GM23338 (cell line): ENCODE measurements around the gene IL11. TPM values are rescaled to one million over a fixed set of nuclear protein-coding genes. Genes with fewer than 3 reads are reported as not detected.
A peak's percentile ranks its signal among the peaks of the same experiment; 100 is the strongest.

Experiments
- ATAC-seq: fragments of 200-7000 bp; cut with Tn5 transposase; 3 replicates; pipeline ENCODE4 v1.9.1; 2020
- DNase-seq: peaks from one replicate; pipeline ENCODE4 v3.0.0-alpha.2; 2015; ENCODE audit warnings: low spot score
- H2AFZ ChIP-seq: fragments of 200-600 bp; sonication (generic); 2 replicates; pipeline ENCODE4 v1.8.0; 2016; ENCODE audit warnings: antibody characterized with exemption, mild to moderate bottlenecking, moderate library complexity
- H3F3A ChIP-seq: fragments of 200-600 bp; sonication (generic); replicated peaks from 2 replicates; pipeline ENCODE4 v1.8.0; 2017; ENCODE audit warnings: antibody characterized with exemption, mixed run types, low read depth
- H3K27ac ChIP-seq: fragments of 200-600 bp; sonication (generic); 2 replicates; pipeline ENCODE4 v1.6.1; 2016; ENCODE audit warnings: low read depth
- H3K27me3 ChIP-seq: fragments of 200-600 bp; sonication (generic); 2 replicates; pipeline ENCODE4 v1.8.0; 2016; ENCODE audit warnings: mild to moderate bottlenecking, mixed run types, moderate library complexity; ENCODE audit not compliant: insufficient read depth
- H3K36me3 ChIP-seq: fragments of 200-600 bp; sonication (generic); 2 replicates; pipeline ENCODE4 v1.8.0; 2016; ENCODE audit warnings: mild to moderate bottlenecking; ENCODE audit not compliant: insufficient read depth
- H3K4me1 ChIP-seq: fragments of 200-600 bp; sonication (generic); 2 replicates; pipeline ENCODE4 v1.8.0; 2016; ENCODE audit warnings: mild to moderate bottlenecking, moderate library complexity; ENCODE audit not compliant: insufficient read depth
- H3K4me2 ChIP-seq: fragments of 200-600 bp; sonication (generic); 2 replicates; pipeline ENCODE4 v1.7.1; 2017; ENCODE audit warnings: mixed run types
- H3K4me3 ChIP-seq: fragments of 200-600 bp; sonication (generic); 2 replicates; pipeline ENCODE4 v1.6.1; 2016; ENCODE audit warnings: mixed run types
- H3K79me2 ChIP-seq: fragments of 200-600 bp; sonication (generic); replicated peaks from 2 replicates; pipeline ENCODE4 v1.8.0; 2017; ENCODE audit warnings: mild to moderate bottlenecking; ENCODE audit not compliant: insufficient read depth
- H3K9me2 ChIP-seq: fragments of 200-600 bp; sonication (generic); 2 replicates; pipeline ENCODE4 v1.8.0; 2017; ENCODE audit not compliant: insufficient read depth
- H4K20me1 ChIP-seq: fragments of 200-600 bp; sonication (generic); replicated peaks from 2 replicates; pipeline ENCODE4 v1.8.0; 2017; ENCODE audit warnings: mild to moderate bottlenecking; ENCODE audit not compliant: insufficient read depth
- H3K27ac Mint-ChIP-seq: 2 replicates; pipeline ENCODE4 v1.8.0; 2020; ENCODE audit warnings: inconsistent platforms, mild to moderate bottlenecking, moderate library complexity, mixed read lengths
- H3K27me3 Mint-ChIP-seq: 3 replicates; pipeline ENCODE4 v1.8.0; 2022; ENCODE audit warnings: low read depth, mild to moderate bottlenecking, moderate library complexity, mixed read lengths, inconsistent platforms; ENCODE audit not compliant: insufficient read depth, poor library complexity
- H3K36me3 Mint-ChIP-seq: 3 replicates; pipeline ENCODE4 v1.8.0; 2021; ENCODE audit warnings: low read depth, mild to moderate bottlenecking, inconsistent platforms, moderate library complexity, mixed read lengths
- H3K4me1 Mint-ChIP-seq: 3 replicates; pipeline ENCODE4 v1.8.0; 2020; ENCODE audit warnings: mild to moderate bottlenecking, inconsistent platforms, mixed read lengths
- H3K4me3 Mint-ChIP-seq: 3 replicates; pipeline ENCODE4 v1.8.0; 2021; ENCODE audit warnings: moderate library complexity, mild to moderate bottlenecking, inconsistent platforms, mixed read lengths
- H3K9me3 Mint-ChIP-seq: 3 replicates; pipeline ENCODE4 v1.8.0; 2020; ENCODE audit warnings: moderate library complexity, mild to moderate bottlenecking, inconsistent platforms, mixed read lengths
- CREB1 ChIP-seq: fragments of 250-450 bp; sonication (Bioruptor Pico); IDR thresholded peaks from 2 replicates; pipeline ENCODE4 v1.5.0; 2020; ENCODE audit warnings: low read depth, mild to moderate bottlenecking, moderate library complexity
- ETS1 ChIP-seq: IDR thresholded peaks from 2 replicates; pipeline ENCODE4 v1.6.1; 2016; ENCODE audit warnings: antibody characterized with exemption
- EZH2 ChIP-seq: fragments of 200-600 bp; sonication (generic); IDR thresholded peaks from one replicate; pipeline ENCODE4 v1.8.0; 2017; ENCODE audit warnings: antibody characterized with exemption, mild to moderate bottlenecking, low read depth; ENCODE audit not compliant: unreplicated experiment
- POLR2AphosphoS5 ChIP-seq: IDR thresholded peaks from 2 replicates; pipeline ENCODE4 v1.6.1; 2016; ENCODE audit warnings: antibody characterized with exemption, low read depth
- ZNF114 ChIP-seq: fragments of 250-450 bp; sonication (Bioruptor Pico); IDR thresholded peaks from 2 replicates; pipeline ENCODE4 v1.5.0; 2020; ENCODE audit warnings: mild to moderate bottlenecking, moderate library complexity
- polyA plus RNA-seq: library from polyadenylated mRNA; unstranded; fragments of >200 nt; fragmentation: Nextera tagmentation; extraction: Ambion mirVana; gene quantifications from 2 replicates; pipeline ENCODE4 v1.2.1, GENCODE V29; 2016
- total RNA-seq: library from RNA; depleted of rRNA; stranded (reverse); fragments of >200 nt; shearing (Covaris generic); gene quantifications from 2 replicates; pipeline ENCODE4 v1.2.3, GENCODE V29; 2014
- TF ChIP-seq, protein P1 (sequence below): IDR thresholded peaks from one replicate; pipeline ENCODE4 v1.6.1; 2018; ENCODE audit warnings: antibody characterized with exemption; ENCODE audit not compliant: unreplicated experiment

The IL11 gene
- total and polyA plus RNA-seq, 2 experiments from 2014 or later = 0.58 to 2.2 TPM

DNA sequence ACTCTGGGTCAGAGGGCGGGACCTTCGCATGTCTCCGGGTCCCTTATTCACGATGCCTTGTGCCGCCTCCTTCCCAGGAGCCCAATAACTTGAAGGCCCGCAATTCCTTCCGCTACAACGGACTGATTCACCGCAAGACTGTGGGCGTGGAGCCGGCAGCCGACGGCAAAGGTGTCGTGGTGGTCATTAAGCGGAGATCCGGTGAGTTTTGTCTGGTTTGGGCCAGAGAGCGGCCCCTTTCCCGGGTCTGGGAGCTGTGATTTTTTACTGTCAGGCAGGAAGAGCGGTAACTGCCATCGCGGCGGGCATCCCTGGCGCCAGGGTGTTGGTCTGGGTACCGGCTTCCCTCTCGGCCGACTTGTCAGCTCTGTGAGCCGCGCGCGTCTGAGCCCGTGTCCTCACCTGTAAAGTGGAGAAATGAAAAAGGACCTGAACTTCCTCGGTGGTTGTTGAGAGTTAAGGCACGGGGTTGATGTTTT, 16.3 kb upstream of the IL11 start:
- TF ChIP-seq ZNF114 = no peak
- no peak for TF ChIP-seq CREB1 (CRISPR knock-in tag)
- TF ChIP-seq ETS1 = no peak
- TF ChIP-seq POLR2AphosphoS5 = no peak
- H3K9me2 ChIP-seq = no peaks in the 10 kb centered on the region
- Mint-ChIP-seq H3K4me1 (peaks cover 57% of the 10 kb centered on the region), H3K4me3 (peak overlapping the region; percentile 99), H3K27ac (peak overlapping the region; percentile 98), H3K36me3 (peaks cover 57% of the 10 kb centered on the region), H3K9me3 (peaks cover 5% of the 10 kb centered on the region), H3K27me3 (peaks cover 54% of the 10 kb centered on the region)
- H3F3A ChIP-seq = peaks cover 63% of the 10 kb centered on the region
- H3K27me3 ChIP-seq = peaks cover 12% of the 10 kb centered on the region
- peak overlapping the region; percentile 97 for H3K4me2 ChIP-seq
- DNase-seq (no peak), ATAC-seq (no peak)
- H4K20me1 ChIP-seq = peaks cover 46% of the 10 kb centered on the region
- no peak overlapping the region for H2AFZ ChIP-seq
- peaks cover 11% of the 10 kb centered on the region; the same call in 1 of the 2 replicates for H3K36me3 ChIP-seq
- H3K79me2 ChIP-seq = peaks cover 33% of the 10 kb centered on the region
- H3K4me3 ChIP-seq = peak overlapping the region; percentile 99
- H3K4me1 ChIP-seq = peaks cover 57% of the 10 kb centered on the region
- H3K27ac ChIP-seq = 0 out of 2 replicates have a peak overlapping the region, but pooled peaks have one; percentile 21

- H3K4me3 Mint-ChIP-seq = peak within 1 kb of the TSS; percentile 99
- peaks cover 53% of the 10 kb centered on the region for H3K4me1 Mint-ChIP-seq
- H3K27me3 Mint-ChIP-seq = peaks cover 56% of the 10 kb centered on the region
- peaks cover 5% of the 10 kb centered on the region for H3K9me3 Mint-ChIP-seq
- H3K36me3 Mint-ChIP-seq = peaks cover 56% of the 10 kb centered on the region
- peak within 1 kb of the TSS; percentile 98 for H3K27ac Mint-ChIP-seq
- DNase-seq = peak; percentile 99
- Histone ChIP-seq H3K36me3 (peaks cover 11% of the 10 kb centered on the region; the same call in 1 of the 2 replicates), H3K9me2 (no peaks in the 10 kb centered on the region), H2AFZ (no peak within 1 kb of the TSS), H3K4me3 (peak within 1 kb of the TSS; percentile 99), H3K4me1 (peaks cover 52% of the 10 kb centered on the region), H3K4me2 (peak within 1 kb of the TSS; percentile 97), H4K20me1 (peaks cover 46% of the 10 kb centered on the region), H3F3A (peaks cover 57% of the 10 kb centered on the region), H3K27me3 (peaks cover 12% of the 10 kb centered on the region), H3K79me2 (peaks cover 33% of the 10 kb centered on the region), H3K27ac (peak within 1 kb of the TSS; percentile 21; the same call in 1 of the 2 replicates)
- peak; percentile 49 for ATAC-seq
- peak; percentile 44; the same call in 1 of the 2 replicates for TF ChIP-seq ZNF114
- peak; percentile 72 for TF ChIP-seq CREB1 (CRISPR knock-in tag)
- TF ChIP-seq, protein P1, sequence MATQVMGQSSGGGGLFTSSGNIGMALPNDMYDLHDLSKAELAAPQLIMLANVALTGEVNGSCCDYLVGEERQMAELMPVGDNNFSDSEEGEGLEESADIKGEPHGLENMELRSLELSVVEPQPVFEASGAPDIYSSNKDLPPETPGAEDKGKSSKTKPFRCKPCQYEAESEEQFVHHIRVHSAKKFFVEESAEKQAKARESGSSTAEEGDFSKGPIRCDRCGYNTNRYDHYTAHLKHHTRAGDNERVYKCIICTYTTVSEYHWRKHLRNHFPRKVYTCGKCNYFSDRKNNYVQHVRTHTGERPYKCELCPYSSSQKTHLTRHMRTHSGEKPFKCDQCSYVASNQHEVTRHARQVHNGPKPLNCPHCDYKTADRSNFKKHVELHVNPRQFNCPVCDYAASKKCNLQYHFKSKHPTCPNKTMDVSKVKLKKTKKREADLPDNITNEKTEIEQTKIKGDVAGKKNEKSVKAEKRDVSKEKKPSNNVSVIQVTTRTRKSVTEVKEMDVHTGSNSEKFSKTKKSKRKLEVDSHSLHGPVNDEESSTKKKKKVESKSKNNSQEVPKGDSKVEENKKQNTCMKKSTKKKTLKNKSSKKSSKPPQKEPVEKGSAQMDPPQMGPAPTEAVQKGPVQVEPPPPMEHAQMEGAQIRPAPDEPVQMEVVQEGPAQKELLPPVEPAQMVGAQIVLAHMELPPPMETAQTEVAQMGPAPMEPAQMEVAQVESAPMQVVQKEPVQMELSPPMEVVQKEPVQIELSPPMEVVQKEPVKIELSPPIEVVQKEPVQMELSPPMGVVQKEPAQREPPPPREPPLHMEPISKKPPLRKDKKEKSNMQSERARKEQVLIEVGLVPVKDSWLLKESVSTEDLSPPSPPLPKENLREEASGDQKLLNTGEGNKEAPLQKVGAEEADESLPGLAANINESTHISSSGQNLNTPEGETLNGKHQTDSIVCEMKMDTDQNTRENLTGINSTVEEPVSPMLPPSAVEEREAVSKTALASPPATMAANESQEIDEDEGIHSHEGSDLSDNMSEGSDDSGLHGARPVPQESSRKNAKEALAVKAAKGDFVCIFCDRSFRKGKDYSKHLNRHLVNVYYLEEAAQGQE = peak; percentile 37
- no peak for TF ChIP-seq EZH2
- TF ChIP-seq POLR2AphosphoS5 = peak; percentile 100
Measured at GRCh38 chr19:55385724-55386492, 15.6 kb upstream of the IL11 start, which contains the start of gene RPL28. Gene RPL28, plus strand, starts transcription at chr19:55385932. Its CDS starts 426 bp downstream, at chr19:55386358.
